Muscle layer of colon (tissue), 2 donors: ENCODE measurements around the gene ZSWIM4.

Source experiments
- H3K27ac ChIP-seq: one replicate; pipeline ENCODE4 v1.7.0; 2013; ENCODE audit warnings: low read depth, mild to moderate bottlenecking, low read length, moderate library complexity
- H3K27me3 ChIP-seq, 2 donors: one replicate each; pipeline ENCODE4 v1.7.0; 2013; ENCODE audit warnings: low read length in 2 of 2, mild to moderate bottlenecking in 2 of 2; ENCODE audit not compliant: insufficient read depth in 2 of 2, control insufficient read depth in 1 of 2
- H3K36me3 ChIP-seq: one replicate; pipeline ENCODE4 v1.7.0; 2013; ENCODE audit warnings: mild to moderate bottlenecking, low read length; ENCODE audit not compliant: insufficient read depth
- H3K4me1 ChIP-seq: one replicate; pipeline ENCODE4 v1.7.0; 2013; ENCODE audit warnings: mild to moderate bottlenecking, low read length; ENCODE audit not compliant: insufficient read depth
- H3K4me3 ChIP-seq, 2 donors: one replicate each; pipeline ENCODE4 v1.7.0; 2013; ENCODE audit warnings: low read length in 2 of 2, low read depth in 1 of 2, mild to moderate bottlenecking in 1 of 2, moderate library complexity in 1 of 2
- H3K9ac ChIP-seq: one replicate; pipeline ENCODE4 v1.7.0; 2013; ENCODE audit warnings: low read length
- H3K9me3 ChIP-seq: one replicate; pipeline ENCODE4 v1.7.0; 2013; ENCODE audit warnings: mild to moderate bottlenecking, low read length
- donor health status: abdominal sarcoma.
- donor health status: Adenocarcinoma of cecum.

ZSWIM4 gene

DNA sequence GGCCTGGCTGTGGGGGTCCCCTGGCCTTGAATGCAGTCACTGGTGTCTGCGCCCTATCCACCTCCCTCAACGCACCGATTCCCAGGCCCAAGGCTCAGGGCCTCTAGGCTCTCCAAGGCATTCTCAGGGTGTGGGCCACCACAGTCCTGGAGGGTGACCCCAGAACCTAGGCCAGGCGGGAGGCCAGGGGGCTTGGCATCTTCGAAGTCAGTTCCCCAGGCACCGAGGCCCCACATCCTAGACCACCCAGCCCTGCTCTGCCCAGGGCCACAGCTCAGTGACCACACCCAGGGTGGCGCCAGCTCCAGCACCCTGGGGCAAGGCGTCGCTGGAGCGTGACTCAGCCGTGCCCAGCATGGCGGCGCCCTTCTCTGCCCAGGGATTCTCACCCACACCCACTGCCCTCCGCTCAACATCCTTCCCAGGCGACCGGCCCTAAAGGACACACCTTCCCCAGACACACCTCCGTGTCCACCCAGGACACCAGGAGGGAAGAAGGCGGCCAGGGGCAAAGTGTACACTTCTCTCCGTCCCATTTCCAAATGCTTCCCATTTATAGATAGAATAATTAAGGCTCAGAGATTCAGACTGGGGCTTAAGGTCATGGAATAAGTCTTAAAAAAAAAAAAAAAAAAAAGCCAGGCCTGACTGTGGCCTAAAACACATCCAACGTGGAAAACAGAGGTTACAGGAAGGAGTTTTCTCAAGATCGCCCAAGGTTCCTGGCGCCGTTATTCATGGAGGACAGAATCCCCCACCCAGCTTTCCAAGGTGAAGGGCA, 45.3 kb downstream of the ZSWIM4 start:
- Histone ChIP-seq H3K4me1 (peaks cover 61% of the 10 kb centered on the region), H3K27me3 (no peaks in the 10 kb centered on the region), H3K9ac (peak overlapping the region; percentile 89), H3K9me3 (no peaks in the 10 kb centered on the region), H3K36me3 (peaks cover 13% of the 10 kb centered on the region), H3K27ac (peak overlapping the region; percentile 99), H3K4me3 (peak overlapping the region; percentile 81)

GRCh38 chr19:13841086-13841961, 46.1 kb downstream of the ZSWIM4 start:
- peaks cover 59% of the 10 kb centered on the region for H3K4me1 ChIP-seq

GRCh38 chr19:13841962-13842290, 46.7 kb downstream of the ZSWIM4 start:
- no peaks in the 10 kb centered on the region for H3K36me3 ChIP-seq
- peak overlapping the region; percentile 81 for H3K4me3 ChIP-seq
- peak overlapping the region; percentile 89 for H3K9ac ChIP-seq
- peak overlapping the region; percentile 99 for H3K27ac ChIP-seq
- peaks cover 59% of the 10 kb centered on the region for H3K4me1 ChIP-seq
- H3K9me3 ChIP-seq, result no peaks in the 10 kb centered on the region
- H3K27me3 ChIP-seq, result no peaks in the 10 kb centered on the region

More at GRCh38 chr19:13841086-13841961, 46.1 kb downstream of the ZSWIM4 start:
- Histone ChIP-seq H3K27ac (peak overlapping the region; percentile 99), H3K9me3 (no peaks in the 10 kb centered on the region), H3K9ac (peak overlapping the region; percentile 89), H3K27me3 (no peaks in the 10 kb centered on the region), H3K36me3 (peaks cover 5% of the 10 kb centered on the region), H3K4me3 (peak overlapping the region; percentile 81)

- peak overlapping the region; percentile 81 for H3K4me3 ChIP-seq
- no peaks in the 10 kb centered on the region for H3K27me3 ChIP-seq
- H3K4me1 ChIP-seq, result peaks cover 57% of the 10 kb centered on the region
- H3K27ac ChIP-seq, result peak overlapping the region; percentile 100
- H3K36me3 ChIP-seq, result no peaks in the 10 kb centered on the region
- peak overlapping the region; percentile 98 for H3K9ac ChIP-seq
- no peaks in the 10 kb centered on the region for H3K9me3 ChIP-seq
These were observed 47.3 kb downstream of the ZSWIM4 start for GRCh38 chr19:13842291-13843103.

DNA sequence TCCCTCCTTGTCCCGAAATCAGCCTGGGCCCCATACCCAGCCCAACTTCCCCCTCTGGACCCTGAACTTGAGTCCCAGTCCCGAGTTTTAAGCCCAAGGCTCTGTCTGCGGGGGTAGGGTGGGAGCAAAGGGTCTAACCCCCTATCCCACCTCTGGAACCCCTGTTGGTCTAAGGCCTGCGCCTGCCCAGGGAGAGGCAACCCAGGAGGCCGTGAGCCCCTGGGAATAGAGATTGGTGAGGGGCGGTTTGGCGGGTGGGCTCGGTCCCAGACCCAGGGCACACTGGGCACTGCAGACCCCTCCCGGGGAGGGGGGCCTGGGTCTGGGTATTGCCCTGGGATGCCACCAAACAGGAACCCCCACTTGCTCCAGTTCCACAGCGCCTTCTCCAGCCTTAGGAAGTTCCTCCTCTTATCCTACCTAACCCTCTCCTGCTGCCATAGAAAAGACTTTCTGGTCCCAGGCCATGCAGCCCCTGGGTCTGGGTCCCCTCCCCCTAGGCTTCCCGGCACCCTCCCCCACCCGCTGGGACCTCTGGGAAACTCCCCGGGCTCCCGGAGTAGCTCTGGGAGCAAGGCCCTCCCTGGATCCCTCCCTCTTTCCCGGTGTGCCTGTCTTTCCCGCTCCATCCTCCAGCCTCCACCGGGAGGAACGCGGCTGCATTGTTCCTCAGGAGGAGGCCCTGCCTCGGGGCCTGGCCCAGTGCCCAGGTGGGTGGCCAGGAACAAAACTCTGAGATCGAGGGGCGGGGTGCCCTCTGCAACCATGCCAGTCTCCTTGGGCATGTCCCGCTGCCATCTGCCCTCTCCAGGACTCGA, 48.1 kb downstream of the ZSWIM4 start:
- Histone ChIP-seq H3K4me3 (peak overlapping the region; percentile 70 to 74), H3K27ac (peak overlapping the region; percentile 100), H3K9me3 (no peaks in the 10 kb centered on the region), H3K36me3 (no peaks in the 10 kb centered on the region), H3K27me3 (no peaks in the 10 kb centered on the region), H3K4me1 (peaks cover 57% of the 10 kb centered on the region), H3K9ac (peak overlapping the region; percentile 98)

- Histone ChIP-seq H3K9ac (no peak overlapping the region), H3K36me3 (no peaks in the 10 kb centered on the region), H3K27me3 (no peaks in the 10 kb centered on the region), H3K27ac (peak overlapping the region; percentile 100), H3K4me3 (no peak overlapping the region), H3K4me1 (peaks cover 55% of the 10 kb centered on the region), H3K9me3 (no peaks in the 10 kb centered on the region)
These were observed 48.9 kb downstream of the ZSWIM4 start for GRCh38 chr19:13844130-13844631.

DNA sequence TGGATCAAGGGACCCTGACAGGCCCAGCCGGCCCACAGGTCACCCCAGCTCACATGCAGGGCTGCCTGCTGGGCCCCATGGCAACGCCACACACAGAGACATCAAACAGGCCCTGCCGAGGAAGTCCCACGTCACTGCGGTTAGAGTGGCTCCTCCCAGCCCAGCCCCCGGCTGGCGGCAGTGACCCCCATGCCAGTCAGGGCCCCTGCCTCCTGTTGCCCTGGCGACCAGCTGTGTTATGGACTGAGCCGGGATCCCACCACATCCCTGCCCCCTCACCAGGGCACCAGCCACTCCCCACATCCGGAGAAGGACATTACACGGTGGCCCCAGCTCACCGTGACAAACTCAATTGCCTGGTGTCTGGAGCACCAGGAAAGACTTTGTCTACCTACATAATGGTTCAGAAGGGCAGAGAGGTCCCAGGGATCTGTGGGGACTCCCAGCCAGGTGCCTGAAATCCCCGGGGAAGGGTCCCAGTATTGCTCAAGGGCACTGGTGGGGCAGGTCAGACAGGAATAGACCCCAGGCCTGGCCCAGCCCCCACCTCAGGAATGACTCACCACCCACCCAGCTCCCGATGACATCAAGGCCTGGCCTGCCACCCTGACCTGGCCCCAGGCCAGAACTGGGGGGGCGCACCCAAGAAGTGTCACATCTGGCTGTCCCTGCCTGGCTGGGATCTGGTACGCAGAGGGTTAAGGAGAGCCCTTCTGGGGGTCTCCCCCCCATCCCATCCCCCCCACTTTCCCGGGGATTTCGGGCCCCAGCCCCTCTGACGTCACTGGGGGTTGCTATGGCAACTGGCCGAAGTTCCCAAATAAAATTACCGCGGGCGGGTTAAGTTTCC, 51.5 kb downstream of the ZSWIM4 start:
- H3K4me1 ChIP-seq, result peaks cover 60% of the 10 kb centered on the region
- H3K9me3 ChIP-seq, result no peaks in the 10 kb centered on the region
- no peaks in the 10 kb centered on the region for H3K27me3 ChIP-seq
- H3K36me3 ChIP-seq, result no peaks in the 10 kb centered on the region
- peak overlapping the region; percentile 49 to 61 for H3K4me3 ChIP-seq
- H3K27ac ChIP-seq, result peak overlapping the region; percentile 100
- H3K9ac ChIP-seq, result peak overlapping the region; percentile 75

DNA sequence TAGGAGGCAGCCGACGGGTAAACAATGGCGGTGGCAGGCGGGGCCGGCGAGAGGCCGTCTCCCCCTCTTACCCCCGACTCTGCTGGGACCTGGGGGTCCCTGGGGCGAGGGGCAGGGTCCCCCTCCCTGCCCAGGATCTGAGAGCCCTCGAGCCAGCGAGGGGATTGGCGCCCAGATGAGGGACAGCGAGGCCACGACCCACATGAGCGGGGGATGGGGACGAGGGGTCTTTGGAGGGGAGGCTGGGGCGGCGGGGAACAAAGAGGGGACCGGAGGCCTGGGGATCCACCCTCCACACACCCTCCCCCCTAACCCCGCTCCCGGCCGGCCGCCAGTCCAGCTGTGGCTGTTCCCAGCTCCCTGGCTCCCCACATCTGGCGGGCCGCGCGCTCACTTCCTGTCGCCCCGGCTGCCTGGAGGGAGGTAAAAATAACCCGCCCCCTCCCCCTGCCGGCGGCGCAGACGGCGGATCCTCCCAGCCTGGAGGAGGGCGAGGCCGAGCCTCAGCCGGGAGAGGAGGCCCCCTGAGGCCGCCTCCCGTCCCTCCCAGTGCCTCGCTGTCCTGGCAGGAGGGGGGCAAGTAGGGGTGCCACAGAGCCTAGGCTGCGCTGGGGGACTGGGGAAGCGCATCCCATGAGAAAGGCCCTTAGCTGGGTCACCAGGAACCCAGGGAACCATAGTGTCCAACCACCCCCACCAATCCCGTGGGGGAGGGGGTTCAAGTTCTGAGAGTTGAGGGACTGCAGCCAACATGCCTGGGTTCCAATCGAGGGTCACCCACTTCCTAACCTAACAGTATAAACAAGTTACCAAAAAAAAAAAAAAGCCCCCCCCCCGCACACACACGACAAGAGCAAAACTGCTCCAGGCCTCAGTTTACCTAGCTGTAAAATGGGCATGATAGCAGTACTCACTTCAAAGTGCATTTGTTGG, 52.4 kb downstream of the ZSWIM4 start:
- Histone ChIP-seq H3K4me3 (peak overlapping the region; percentile 49 to 61), H3K9ac (peak overlapping the region; percentile 75)

GRCh38 chr19:13848340-13848677, 53.1 kb downstream of the ZSWIM4 start:
- Histone ChIP-seq H3K27me3 (no peaks in the 10 kb centered on the region), H3K4me3 (peak overlapping the region in 1 of 2 donors; percentile 61), H3K4me1 (peaks cover 55% of the 10 kb centered on the region), H3K9ac (peak overlapping the region; percentile 24), H3K9me3 (no peaks in the 10 kb centered on the region), H3K27ac (peak overlapping the region; percentile 100), H3K36me3 (no peaks in the 10 kb centered on the region)

More for the DNA sequence above, 52.4 kb downstream of the ZSWIM4 start:
- Histone ChIP-seq H3K36me3 (no peaks in the 10 kb centered on the region), H3K4me1 (peaks cover 60% of the 10 kb centered on the region), H3K27me3 (no peaks in the 10 kb centered on the region), H3K9me3 (no peaks in the 10 kb centered on the region), H3K27ac (peak overlapping the region; percentile 100)
